Upper lobe of left lung (tissue), 6 donors: ENCODE data around the gene IWS1. TPM values are rescaled to one million over a fixed set of nuclear protein-coding genes. Genes with fewer than 3 reads are reported as not detected.

Experiments used
- ATAC-seq, 2 donors: fragments of 200-7000 bp; cut with Tn5 transposase; one replicate each; pipeline ENCODE4 v1.9.1; 2022; ENCODE audit warnings: mild to moderate bottlenecking in 2 of 2, moderate library complexity in 2 of 2; ENCODE audit not compliant: low FRiP score in 2 of 2
- DNase-seq, 2 donors: peaks; one replicate each; pipeline ENCODE4 v3.0.0-alpha.2; 2019 to 2020
- H3K27ac ChIP-seq, 4 donors: fragments of 200-600 bp; sonication (generic); one replicate each; pipeline ENCODE4 v1.5.1; 2016 to 2019
- H3K27me3 ChIP-seq, 4 donors: fragments of 200-600 bp; sonication (generic); one replicate each; pipeline ENCODE4 v1.5.1; 2017 to 2019
- H3K36me3 ChIP-seq, 4 donors: fragments of 200-600 bp; sonication (generic); one replicate each; pipeline ENCODE4 v1.5.1; 2016 to 2019
- H3K4me1 ChIP-seq, 4 donors: fragments of 200-600 bp; sonication (generic); one replicate each; pipeline ENCODE4 v1.5.1; 2018 to 2019
- H3K4me3 ChIP-seq, 4 donors: fragments of 200-600 bp; sonication (generic); one replicate each; pipeline ENCODE4 v1.5.1; 2017 to 2019; ENCODE audit warnings: mild to moderate bottlenecking in 2 of 4, moderate library complexity in 1 of 4
- H3K9me3 ChIP-seq, 4 donors: fragments of 200-600 bp; sonication (generic); one replicate each; pipeline ENCODE4 v1.5.1; 2018 to 2019
- CTCF ChIP-seq, 6 experiments: fragments of 450-650 bp in 4 of 6; fragments of 200-600 bp in 2 of 6; sonication (generic) in 2 of 6; IDR thresholded peaks; one replicate each; pipeline ENCODE4 v1.5.1; 2016 to 2019; ENCODE audit warnings: antibody characterized with exemption in 6 of 6
- EP300 ChIP-seq, 4 donors: sonication (generic); formaldehyde crosslinking; IDR thresholded peaks; one replicate each; pipeline ENCODE4 v1.5.1; 2017; ENCODE audit warnings: antibody characterized with exemption in 4 of 4, control low read depth in 2 of 4
- POLR2A ChIP-seq, 4 donors: fragments of 450-650 bp; IDR thresholded peaks; one replicate each; pipeline ENCODE4 v1.5.1; 2016 to 2017; ENCODE audit warnings: antibody characterized with exemption in 4 of 4, mild to moderate bottlenecking in 2 of 4
- POLR2AphosphoS5 ChIP-seq, 2 donors: sonication (generic); formaldehyde crosslinking; IDR thresholded peaks; one replicate each; pipeline ENCODE4 v1.5.1; 2017; ENCODE audit warnings: antibody characterized with exemption in 2 of 2
- WGBS, 2 donors: methylation state at CpG; one replicate each; pipeline ENCODE4 v1.1.5; 2017 to 2018; 5-methylcytosine and 5-hydroxymethylcytosine counted together
- total RNA-seq, 6 donors: library from RNA; depleted of rRNA in 4 of 6; stranded (reverse); fragments of >200 nt in 4 of 6; gene quantifications; one replicate each; pipeline versions ENCODE4 v1.1.0 to v1.2.1, GENCODE V29; 2016 to 2021
- donor health status: DM: no; HTN: no; CAD: no; lungs with moderate emphysema.
- donor health status: DM: no; HTN: yes; CAD: no; lungs with severe emphysema.

Gene IWS1
- total RNA-seq, 6 donors from 2014 or later = 29.5 to 128 (median 58.6) TPM

- H3K4me1 ChIP-seq = no peaks in the 10 kb centered on the region
- no peak overlapping the region for H3K4me3 ChIP-seq
- DNase-seq = no peak
- no peaks in the 10 kb centered on the region for H3K27me3 ChIP-seq
- no peak for TF ChIP-seq POLR2A (IDR thresholded peaks at IDR 0.05)
- no peak for TF ChIP-seq EP300 (IDR thresholded peaks at IDR 0.05)
- TF ChIP-seq CTCF (IDR thresholded peaks at IDR 0.05) = no peak
- no peak overlapping the region for H3K27ac ChIP-seq
- WGBS, 2 donors = 74 to 91% methylated on average over 5 to 6 of the region's 6 CpGs
- no peak for ATAC-seq
- no peaks in the 10 kb centered on the region for H3K9me3 ChIP-seq
- no peaks in the 10 kb centered on the region for H3K36me3 ChIP-seq
Measured at GRCh38 chr2:127569666-127570065, 43.4 kb upstream of the IWS1 start.

DNA sequence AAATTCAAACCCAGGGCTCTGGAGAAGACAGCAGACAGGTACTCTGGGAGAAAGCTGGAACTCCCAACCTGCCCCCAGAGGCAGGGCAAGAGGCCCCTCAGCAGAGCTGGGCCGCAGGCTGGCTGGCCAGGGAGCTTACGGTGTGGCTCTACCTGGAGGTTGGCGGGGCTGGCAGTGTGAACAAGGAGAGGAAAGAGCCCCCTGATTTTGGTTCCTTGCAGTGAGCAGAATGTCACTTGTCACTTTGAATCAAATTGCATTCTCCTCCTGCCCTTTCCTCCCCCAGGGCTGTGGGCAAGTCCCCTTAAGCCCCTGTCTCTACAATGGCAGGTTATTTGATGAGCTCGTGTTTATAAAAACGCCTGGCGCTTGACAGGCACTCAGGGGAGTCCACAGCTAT lies 41.8 kb upstream of the IWS1 start:
- TF ChIP-seq POLR2AphosphoS5 (IDR thresholded peaks at IDR 0.05) (no peak), CTCF (IDR thresholded peaks at IDR 0.05) (no peak), POLR2A (IDR thresholded peaks at IDR 0.05) (no peak), EP300 (IDR thresholded peaks at IDR 0.05) (no peak)
- H3K27me3 ChIP-seq = no peaks in the 10 kb centered on the region
- ATAC-seq (no peak), DNase-seq (no peak)
- no peak overlapping the region for H3K4me3 ChIP-seq
- WGBS, 2 donors = 91 to 95% methylated on average over 6 of the region's 6 CpGs
- H3K36me3 ChIP-seq = no peaks in the 10 kb centered on the region
- no peaks in the 10 kb centered on the region for H3K9me3 ChIP-seq
- no peak overlapping the region for H3K27ac ChIP-seq
- no peaks in the 10 kb centered on the region for H3K4me1 ChIP-seq

GRCh38 chr2:127567351-127567854 lies 41.1 kb upstream of the IWS1 start:
- TF ChIP-seq POLR2AphosphoS5 (IDR thresholded peaks at IDR 0.05) (no peak), POLR2A (IDR thresholded peaks at IDR 0.05) (no peak), CTCF (IDR thresholded peaks at IDR 0.05) (no peak), EP300 (IDR thresholded peaks at IDR 0.05) (no peak)
- Histone ChIP-seq H3K27ac (no peak overlapping the region), H3K9me3 (no peaks in the 10 kb centered on the region), H3K4me1 (no peaks in the 10 kb centered on the region), H3K4me3 (no peak overlapping the region), H3K36me3 (no peaks in the 10 kb centered on the region), H3K27me3 (no peaks in the 10 kb centered on the region)
- DNase-seq (no peak), ATAC-seq (peak in 1 of 2 donors; percentile 28)
- WGBS, 2 donors = 80 to 93% methylated on average over 2 to 5 of the region's 5 CpGs

DNA sequence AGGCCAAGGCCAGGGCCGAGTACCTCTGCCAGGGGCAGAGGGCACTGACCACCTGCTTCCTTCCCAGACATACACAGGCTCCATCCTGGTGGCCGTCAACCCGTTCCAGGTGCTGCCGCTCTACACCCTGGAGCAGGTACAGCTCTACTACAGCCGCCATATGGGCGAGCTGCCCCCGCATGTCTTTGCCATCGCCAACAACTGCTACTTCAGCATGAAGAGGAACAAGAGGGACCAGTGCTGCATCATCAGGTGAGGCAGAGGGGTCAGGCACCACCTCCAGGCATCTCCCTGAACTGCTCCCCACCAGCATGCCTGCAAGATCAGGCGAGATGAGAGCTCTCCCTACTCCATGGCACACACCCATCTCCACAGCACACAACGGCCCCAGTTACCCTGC lies 40.3 kb upstream of the IWS1 start:
- no peaks in the 10 kb centered on the region for H3K27me3 ChIP-seq
- WGBS, 2 donors = 57 to 87% methylated on average over 1 to 10 of the region's 10 CpGs
- no peak overlapping the region for H3K4me3 ChIP-seq
- H3K27ac ChIP-seq = no peak overlapping the region
- TF ChIP-seq EP300 (IDR thresholded peaks at IDR 0.05) (no peak), POLR2A (IDR thresholded peaks at IDR 0.05) (no peak), CTCF (IDR thresholded peaks at IDR 0.05) (no peak), POLR2AphosphoS5 (IDR thresholded peaks at IDR 0.05) (no peak)
- ATAC-seq (no peak), DNase-seq (peak in 1 of 2 donors; percentile 30)
- no peaks in the 10 kb centered on the region for H3K36me3 ChIP-seq
- no peaks in the 10 kb centered on the region for H3K4me1 ChIP-seq
- H3K9me3 ChIP-seq = no peaks in the 10 kb centered on the region

DNA sequence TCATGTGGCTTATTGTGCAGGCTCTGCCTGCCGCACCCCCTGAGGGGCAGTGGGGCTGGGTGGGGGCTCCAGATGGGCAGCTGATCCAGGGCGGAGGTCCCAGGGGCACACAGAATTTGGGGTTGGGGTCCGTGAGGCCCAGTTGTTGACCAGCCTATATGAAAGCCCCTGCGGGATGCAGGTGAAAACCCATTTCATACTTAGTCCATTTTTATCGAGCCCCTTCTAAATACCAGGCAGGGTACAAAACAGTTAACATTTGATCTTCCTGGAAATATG lies 39.8 kb upstream of the IWS1 start:
- no peaks in the 10 kb centered on the region for H3K9me3 ChIP-seq
- 87 to 96% methylated on average over 3 to 5 of the region's 5 CpGs for WGBS, 2 donors
- TF ChIP-seq EP300 (IDR thresholded peaks at IDR 0.05) (no peak), POLR2A (IDR thresholded peaks at IDR 0.05) (no peak), CTCF (IDR thresholded peaks at IDR 0.05) (no peak), POLR2AphosphoS5 (IDR thresholded peaks at IDR 0.05) (no peak)
- H3K27me3 ChIP-seq = no peaks in the 10 kb centered on the region
- ATAC-seq (no peak), DNase-seq (peak in 1 of 2 donors; percentile 50)
- H3K36me3 ChIP-seq = no peaks in the 10 kb centered on the region
- H3K4me1 ChIP-seq = no peaks in the 10 kb centered on the region
- H3K4me3 ChIP-seq = no peak overlapping the region
- no peak overlapping the region for H3K27ac ChIP-seq
